ENCODE measurements around the gene SIM2. TPM values are rescaled to one million over a fixed set of nuclear protein-coding genes. Genes with fewer than 3 reads are reported as not detected.

Gene SIM2
- total and polyA plus RNA-seq, 2 of the 13 experiments (the other 11 are each of a cell fraction or from before 2014, with no cell fraction given), result 0.36 to 0.53 TPM

DNA sequence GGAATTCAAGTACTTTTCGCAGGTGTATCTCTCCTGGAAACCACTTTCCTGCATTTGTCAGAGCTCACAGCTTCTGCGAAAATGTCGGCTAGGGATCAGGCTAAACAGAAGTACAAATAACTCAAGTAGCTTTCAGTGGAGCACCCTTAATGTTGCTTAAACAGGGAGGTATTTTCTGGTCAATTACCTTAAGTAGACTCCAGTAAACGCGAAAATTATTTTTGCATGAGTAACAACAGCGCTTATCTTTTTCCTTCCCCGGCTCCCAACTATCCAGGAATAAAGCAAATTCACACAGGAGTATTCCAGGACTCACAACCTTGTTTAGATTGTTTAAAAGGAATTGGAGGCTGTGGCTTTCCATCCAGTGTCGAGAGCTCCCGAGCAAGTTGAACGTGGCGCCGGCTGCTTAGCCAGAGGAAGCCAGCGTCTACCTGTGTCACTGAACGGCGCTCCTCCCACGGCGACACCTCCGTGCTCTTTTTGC is 7.3 kb upstream of the SIM2 start:
- BruUV-seq (replicated peaks), result no TSS peak
- no peak for FAIRE-seq
- no peak overlapping the region for H2AFZ ChIP-seq (ENCODE audit: low read length)
- H3K27me3 ChIP-seq (ENCODE audit: control insufficient read depth in 1 of 2, insufficient read depth in 2 of 2, low read length in 2 of 2), result peaks cover 5 to 90% of the 10 kb centered on the region in 2 experiments
- in situ Hi-C loops (cut with HindIII; ENCODE audit: extremely low pct_ligation_motif_present, low pct_unique_long_range_greater_than_20kb) (no loop called here), intact Hi-C loops (cut with micrococcal nuclease; ENCODE audit: unreplicated experiment) (no loop called here)
- H3K4me1 ChIP-seq (ENCODE audit: insufficient read depth, low read length), result no peaks in the 10 kb centered on the region
- no peak overlapping the region for H3K4me3 ChIP-seq (replicated peaks in 1 of 3; ENCODE audit: insufficient read depth in 1 of 3, low read depth in 2 of 3, low read length in 3 of 3)
- no peak for DNase-seq (ENCODE audit: low spot score)
- H3K27ac ChIP-seq (ENCODE audit: extremely low read length, insufficient read depth, low read length), result no peak overlapping the region
- H4K20me1 ChIP-seq (ENCODE audit: insufficient read depth, low read length), result 0 out of 2 replicates have a peak, but pooled peaks cover 2% of the 10 kb centered on the region
- 11% methylated on average over 18 of the region's 18 CpGs for WGBS (ENCODE audit: low lambda C conversion rate)
- H3K9me3 ChIP-seq (ENCODE audit: low read length), result no peaks in the 10 kb centered on the region
- ChIA-PET POLR2A (no interaction called here), CTCF (ENCODE audit: low intra/inter-chr PET ratio, low total read pairs) (no interaction called here)
- no peak for ATAC-seq
- no peaks in the 10 kb centered on the region for H3K79me2 ChIP-seq (ENCODE audit: insufficient read depth, low read length)
- no peaks in the 10 kb centered on the region for H3K36me3 ChIP-seq (replicated peaks in 1 of 2; ENCODE audit: control insufficient read depth in 1 of 2, insufficient read depth in 2 of 2, low read length in 2 of 2)
- H3K4me2 ChIP-seq (ENCODE audit: low read depth, low read length), result no peak overlapping the region
- H3K9ac ChIP-seq (ENCODE audit: insufficient read depth, low read depth, low read length), result no peak overlapping the region
- TF ChIP-seq POLR2A (IDR thresholded peaks at IDR 0.05; ENCODE audit: insufficient read depth in 1 of 2, low read depth in 2 of 2, low read length in 2 of 2), result no peak
- TF ChIP-seq, protein P1, sequence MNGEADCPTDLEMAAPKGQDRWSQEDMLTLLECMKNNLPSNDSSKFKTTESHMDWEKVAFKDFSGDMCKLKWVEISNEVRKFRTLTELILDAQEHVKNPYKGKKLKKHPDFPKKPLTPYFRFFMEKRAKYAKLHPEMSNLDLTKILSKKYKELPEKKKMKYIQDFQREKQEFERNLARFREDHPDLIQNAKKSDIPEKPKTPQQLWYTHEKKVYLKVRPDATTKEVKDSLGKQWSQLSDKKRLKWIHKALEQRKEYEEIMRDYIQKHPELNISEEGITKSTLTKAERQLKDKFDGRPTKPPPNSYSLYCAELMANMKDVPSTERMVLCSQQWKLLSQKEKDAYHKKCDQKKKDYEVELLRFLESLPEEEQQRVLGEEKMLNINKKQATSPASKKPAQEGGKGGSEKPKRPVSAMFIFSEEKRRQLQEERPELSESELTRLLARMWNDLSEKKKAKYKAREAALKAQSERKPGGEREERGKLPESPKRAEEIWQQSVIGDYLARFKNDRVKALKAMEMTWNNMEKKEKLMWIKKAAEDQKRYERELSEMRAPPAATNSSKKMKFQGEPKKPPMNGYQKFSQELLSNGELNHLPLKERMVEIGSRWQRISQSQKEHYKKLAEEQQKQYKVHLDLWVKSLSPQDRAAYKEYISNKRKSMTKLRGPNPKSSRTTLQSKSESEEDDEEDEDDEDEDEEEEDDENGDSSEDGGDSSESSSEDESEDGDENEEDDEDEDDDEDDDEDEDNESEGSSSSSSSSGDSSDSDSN (CRISPR knock-in tag; IDR thresholded peaks at IDR 0.05), result no peak
- TF ChIP-seq ZNF496 (CRISPR knock-in tag; IDR thresholded peaks at IDR 0.05; ENCODE audit: insufficient replicate concordance), result no peak
- no peak for TF ChIP-seq ZNF746 (CRISPR knock-in tag; IDR thresholded peaks at IDR 0.05)
- TF ChIP-seq RCOR2 (CRISPR knock-in tag; IDR thresholded peaks at IDR 0.05), result no peak
- TF ChIP-seq ZFP36L2 (CRISPR knock-in tag; IDR thresholded peaks at IDR 0.05), result no peak
- no peak for TF ChIP-seq ZNF747 (CRISPR knock-in tag; IDR thresholded peaks at IDR 0.05; ENCODE audit: borderline replicate concordance)
- no peak for TF ChIP-seq ZNF768 (CRISPR knock-in tag; IDR thresholded peaks at IDR 0.05)
- TF ChIP-seq SOX6 (IDR thresholded peaks at IDR 0.05), result no peak
- no peak for TF ChIP-seq SOX6 (CRISPR knock-in tag; IDR thresholded peaks at IDR 0.05)
- no peak for TF ChIP-seq PITX1 (CRISPR knock-in tag; IDR thresholded peaks at IDR 0.05)
- no peak for TF ChIP-seq ZNF30 (CRISPR knock-in tag; IDR thresholded peaks at IDR 0.05)
- no peak for TF ChIP-seq MIER3 (CRISPR knock-in tag; IDR thresholded peaks at IDR 0.05; ENCODE audit: borderline replicate concordance)
- TF ChIP-seq, protein P2, sequence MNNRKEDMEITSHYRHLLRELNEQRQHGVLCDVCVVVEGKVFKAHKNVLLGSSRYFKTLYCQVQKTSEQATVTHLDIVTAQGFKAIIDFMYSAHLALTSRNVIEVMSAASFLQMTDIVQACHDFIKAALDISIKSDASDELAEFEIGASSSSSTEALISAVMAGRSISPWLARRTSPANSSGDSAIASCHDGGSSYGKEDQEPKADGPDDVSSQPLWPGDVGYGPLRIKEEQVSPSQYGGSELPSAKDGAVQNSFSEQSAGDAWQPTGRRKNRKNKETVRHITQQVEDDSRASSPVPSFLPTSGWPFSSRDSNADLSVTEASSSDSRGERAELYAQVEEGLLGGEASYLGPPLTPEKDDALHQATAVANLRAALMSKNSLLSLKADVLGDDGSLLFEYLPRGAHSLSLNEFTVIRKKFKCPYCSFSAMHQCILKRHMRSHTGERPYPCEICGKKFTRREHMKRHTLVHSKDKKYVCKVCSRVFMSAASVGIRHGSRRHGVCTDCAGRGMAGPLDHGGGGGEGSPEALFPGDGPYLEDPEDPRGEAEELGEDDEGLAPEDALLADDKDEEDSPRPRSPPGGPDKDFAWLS (CRISPR knock-in tag; IDR thresholded peaks at IDR 0.05; ENCODE audit: borderline replicate concordance), result no peak
- TF ChIP-seq NFE2L2 (IDR thresholded peaks at IDR 0.05; ENCODE audit: low read length), result no peak
- TF ChIP-seq YEATS4 (CRISPR knock-in tag; IDR thresholded peaks at IDR 0.05; ENCODE audit: borderline replicate concordance), result no peak
- TF ChIP-seq, protein P3, sequence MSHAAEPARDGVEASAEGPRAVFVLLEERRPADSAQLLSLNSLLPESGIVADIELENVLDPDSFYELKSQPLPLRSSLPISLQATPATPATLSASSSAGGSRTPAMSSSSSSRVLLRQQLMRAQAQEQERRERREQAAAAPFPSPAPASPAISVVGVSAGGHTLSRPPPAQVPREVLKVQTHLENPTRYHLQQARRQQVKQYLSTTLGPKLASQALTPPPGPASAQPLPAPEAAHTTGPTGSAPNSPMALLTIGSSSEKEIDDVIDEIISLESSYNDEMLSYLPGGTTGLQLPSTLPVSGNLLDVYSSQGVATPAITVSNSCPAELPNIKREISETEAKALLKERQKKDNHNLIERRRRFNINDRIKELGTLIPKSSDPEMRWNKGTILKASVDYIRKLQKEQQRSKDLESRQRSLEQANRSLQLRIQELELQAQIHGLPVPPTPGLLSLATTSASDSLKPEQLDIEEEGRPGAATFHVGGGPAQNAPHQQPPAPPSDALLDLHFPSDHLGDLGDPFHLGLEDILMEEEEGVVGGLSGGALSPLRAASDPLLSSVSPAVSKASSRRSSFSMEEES (CRISPR knock-in tag; IDR thresholded peaks at IDR 0.05), result no peak
- TF ChIP-seq KLF6 (CRISPR knock-in tag; IDR thresholded peaks at IDR 0.05), result no peak
- TF ChIP-seq, protein P4, sequence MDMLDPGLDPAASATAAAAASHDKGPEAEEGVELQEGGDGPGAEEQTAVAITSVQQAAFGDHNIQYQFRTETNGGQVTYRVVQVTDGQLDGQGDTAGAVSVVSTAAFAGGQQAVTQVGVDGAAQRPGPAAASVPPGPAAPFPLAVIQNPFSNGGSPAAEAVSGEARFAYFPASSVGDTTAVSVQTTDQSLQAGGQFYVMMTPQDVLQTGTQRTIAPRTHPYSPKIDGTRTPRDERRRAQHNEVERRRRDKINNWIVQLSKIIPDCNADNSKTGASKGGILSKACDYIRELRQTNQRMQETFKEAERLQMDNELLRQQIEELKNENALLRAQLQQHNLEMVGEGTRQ (IDR thresholded peaks at IDR 0.05; ENCODE audit: low read depth, low read length), result no peak
- TF ChIP-seq, protein P4 (CRISPR knock-in tag; IDR thresholded peaks at IDR 0.05; ENCODE audit: borderline replicate concordance), result no peak

All from HepG2 (cell line).